GM19395 (cell line): ENCODE data around the gene SPDYE6.
A peak's percentile ranks its signal among the peaks of the same experiment; 100 is the strongest.
"Not testable (repeated sequence)": the region's sequence is repeated elsewhere in the genome, so short reads cannot be mapped to it uniquely, and the experiment has no call there.

Experiments used
- ATAC-seq: cut with Tn5 transposase; IDR thresholded peaks from one replicate; pipeline ENCODE4 v1.9.1; 2021; ENCODE audit warnings: mild to moderate bottlenecking, moderate library complexity; ENCODE audit not compliant: unreplicated experiment

The SPDYE6 gene

GRCh38 chr7:102364394-102364886 is 8.2 kb upstream of the SPDYE6 start:
- ATAC-seq, result not testable (repeated sequence)

GRCh38 chr7:102363549-102364393 is 7.5 kb upstream of the SPDYE6 start:
- ATAC-seq, result peak; percentile 100

DNA sequence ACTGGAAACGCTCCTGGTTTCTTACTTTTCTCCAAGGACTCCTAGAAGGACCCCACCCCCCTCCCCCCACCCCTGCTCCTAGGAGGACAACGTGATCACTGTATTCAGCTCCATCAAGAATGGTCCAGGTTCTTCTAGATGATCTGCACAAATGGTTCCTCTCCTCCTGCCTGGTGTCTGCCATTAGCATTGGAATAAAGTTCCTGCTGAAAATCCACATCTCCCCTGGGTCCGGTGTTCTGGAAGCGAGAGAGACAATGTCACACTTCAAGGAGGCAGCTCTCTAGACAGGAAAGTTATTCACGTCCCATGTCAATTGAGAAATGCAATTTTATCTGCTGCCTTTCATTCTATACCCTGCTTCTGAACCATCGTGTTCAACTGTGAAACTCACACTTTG is 9.3 kb downstream of the SPDYE6 start:
- not testable (repeated sequence) for ATAC-seq

DNA sequence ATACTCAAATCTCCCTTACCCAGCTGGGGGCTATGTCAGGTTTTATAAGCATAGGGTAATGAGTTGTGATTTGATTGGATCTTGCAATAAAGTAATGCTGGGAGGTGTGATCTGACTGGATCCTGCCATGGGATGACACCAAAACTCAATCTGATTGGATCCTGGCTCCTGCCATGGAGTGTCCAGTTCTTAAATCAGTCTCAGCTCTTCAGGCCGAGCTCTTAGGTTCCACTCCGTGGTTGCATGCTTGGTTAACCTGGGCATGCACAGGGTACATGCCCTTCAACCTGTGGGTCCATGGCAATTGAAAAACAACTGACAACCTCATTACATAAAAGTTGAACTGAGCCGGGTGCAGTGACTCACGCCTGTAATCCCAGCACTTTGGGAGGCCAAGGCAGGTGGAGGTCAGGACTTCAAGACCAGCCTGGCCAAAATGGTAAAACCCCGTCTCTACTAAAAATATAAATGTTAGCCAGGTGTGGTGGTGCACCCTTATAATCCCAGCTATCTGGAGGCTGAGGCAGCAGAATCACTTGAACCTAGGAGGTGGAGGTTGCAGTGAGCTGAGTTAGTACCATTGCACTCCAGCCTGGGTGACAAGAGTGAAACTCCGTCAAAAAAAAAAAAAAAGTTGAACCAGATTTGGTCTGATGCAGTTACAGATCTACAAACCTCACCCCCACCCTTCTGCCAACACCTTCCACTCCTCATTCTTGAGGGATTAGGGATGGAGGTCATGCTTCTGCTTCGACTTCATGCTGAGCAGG is 15.5 kb downstream of the SPDYE6 start:
- ATAC-seq, result not testable (repeated sequence)

DNA sequence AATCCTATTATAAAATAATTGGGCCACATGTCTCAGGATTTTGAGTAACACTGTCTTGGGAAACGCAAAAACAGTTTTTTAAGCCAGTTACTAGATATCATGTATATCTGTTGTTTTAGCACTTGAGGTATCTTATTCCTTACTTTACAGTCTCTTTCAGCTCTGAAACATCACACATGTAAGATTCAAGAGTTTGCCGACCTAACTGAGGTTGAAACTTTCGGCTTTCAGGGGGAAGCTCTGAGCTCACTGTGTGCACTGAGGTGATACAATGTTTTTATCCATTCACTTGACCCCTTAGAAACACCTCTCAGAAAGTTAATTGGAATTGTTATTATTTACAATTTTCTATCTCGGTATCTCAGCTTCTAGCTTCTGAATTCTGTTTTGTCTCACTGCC is 18.8 kb downstream of the SPDYE6 start:
- not testable (repeated sequence) for ATAC-seq

DNA sequence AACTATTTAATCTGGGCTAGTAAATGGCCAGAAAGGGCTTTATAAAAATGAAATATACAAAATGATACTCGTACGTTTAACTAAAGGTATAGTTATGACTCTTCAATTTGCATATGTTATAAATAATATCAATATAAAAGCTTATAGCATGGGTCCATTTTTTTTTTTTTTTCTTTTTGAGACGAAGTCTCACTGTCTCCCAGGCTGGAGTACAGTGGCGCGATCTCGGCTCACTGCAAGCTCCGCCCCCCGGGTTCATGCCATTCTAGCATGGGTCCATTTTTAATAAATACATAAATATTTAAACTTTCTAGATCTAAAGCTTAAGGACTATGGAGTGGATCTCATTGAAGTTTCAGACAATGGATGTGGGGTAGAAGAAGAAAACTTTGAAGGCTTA is 19.2 kb downstream of the SPDYE6 start:
- not testable (repeated sequence) for ATAC-seq

DNA sequence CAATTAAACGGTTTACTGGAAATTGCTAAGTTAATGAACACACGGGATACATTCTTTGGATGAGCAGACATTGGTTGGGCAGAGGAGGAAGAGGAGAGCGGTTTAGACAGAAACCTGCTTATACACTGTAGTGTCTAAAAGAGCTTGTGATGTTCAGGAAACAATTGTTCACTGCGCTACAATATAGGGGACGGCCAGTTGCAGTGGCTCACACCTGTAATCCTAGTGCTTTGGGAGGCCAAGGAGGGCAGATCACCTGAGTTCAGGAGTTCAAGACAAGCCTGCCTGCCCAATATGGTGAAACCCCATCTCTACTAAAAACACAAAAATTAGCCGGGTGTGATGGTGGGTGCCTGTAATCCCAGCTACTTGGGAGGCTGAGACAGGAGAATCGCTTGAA is 20.7 kb downstream of the SPDYE6 start:
- not testable (repeated sequence) for ATAC-seq

GRCh38 chr7:102330666-102331460 is 25.4 kb downstream of the SPDYE6 start:
- ATAC-seq, result not testable (repeated sequence)

DNA sequence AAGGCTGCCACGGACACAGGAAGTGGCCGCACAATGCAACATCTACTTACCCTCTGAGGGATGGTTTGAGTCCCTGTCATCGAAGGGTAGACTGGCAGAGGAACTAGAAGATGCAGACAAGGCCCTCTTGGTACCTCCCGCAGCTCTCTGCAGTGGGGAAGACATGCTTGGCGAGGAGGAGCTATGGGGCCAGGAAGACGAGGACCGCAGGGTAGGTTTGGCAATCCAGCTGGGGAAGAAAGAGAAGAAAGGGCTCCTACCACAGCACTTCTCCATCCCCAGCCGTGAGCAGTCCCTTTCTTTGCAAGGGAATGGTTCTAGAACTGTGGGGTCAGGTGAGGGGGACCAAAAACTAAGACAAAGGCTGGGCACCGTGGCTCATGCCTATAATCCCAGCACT is 26.9 kb downstream of the SPDYE6 start:
- not testable (repeated sequence) for ATAC-seq

DNA sequence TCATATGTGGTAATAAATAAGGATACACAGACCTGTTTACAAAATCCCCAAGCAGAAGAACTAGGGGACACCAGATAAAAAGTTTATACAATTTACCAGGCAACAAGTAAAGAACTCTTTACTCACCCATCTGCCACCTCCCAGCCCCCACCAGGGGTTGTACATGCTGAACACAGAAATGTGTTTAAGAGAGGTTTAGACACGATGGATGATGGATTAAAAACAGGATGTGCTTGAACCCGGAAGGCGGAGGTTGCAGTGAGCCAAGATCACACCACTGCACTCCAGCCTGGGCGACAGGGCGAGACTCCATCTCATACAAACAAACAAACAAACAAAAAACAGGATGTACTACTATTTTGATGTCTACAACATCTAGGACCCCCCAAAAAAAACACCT is 27.4 kb downstream of the SPDYE6 start:
- ATAC-seq, result not testable (repeated sequence)

GRCh38 chr7:102327183-102327582 is 29.1 kb downstream of the SPDYE6 start:
- ATAC-seq, result not testable (repeated sequence)

DNA sequence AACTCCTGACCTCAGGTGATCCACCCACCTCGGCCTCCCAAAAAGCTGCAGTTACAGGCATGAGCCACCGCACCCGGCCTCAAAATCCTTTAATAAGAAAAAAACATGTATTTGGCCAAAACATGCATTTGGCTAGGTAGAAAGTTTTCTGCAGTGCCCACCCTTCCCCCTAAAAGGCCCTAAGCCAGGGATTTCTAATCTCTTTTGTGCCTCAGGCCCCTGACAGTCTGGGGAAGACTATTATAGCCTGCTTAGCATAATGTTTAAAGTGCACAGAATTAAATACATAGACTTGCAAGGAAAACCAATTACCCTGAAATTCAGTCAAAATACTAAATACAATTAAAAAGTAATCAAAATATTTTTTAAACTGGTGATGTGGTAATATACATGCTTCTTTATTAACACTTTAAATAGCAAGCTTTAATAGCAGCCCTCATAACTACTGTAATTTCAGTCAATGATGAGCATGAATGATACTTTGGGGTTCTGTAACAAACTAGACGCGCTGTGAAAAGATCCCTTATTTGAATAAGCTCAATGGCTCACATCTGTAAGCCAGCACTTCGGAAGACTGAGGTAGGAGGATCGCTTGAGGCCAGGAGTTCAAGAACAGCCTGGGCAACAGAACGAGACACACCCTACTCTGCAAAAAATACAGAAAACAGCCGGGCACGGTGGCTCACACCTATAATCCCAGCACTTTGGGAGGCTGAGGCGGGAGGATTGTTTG is 29.9 kb downstream of the SPDYE6 start:
- ATAC-seq, result no peak

DNA sequence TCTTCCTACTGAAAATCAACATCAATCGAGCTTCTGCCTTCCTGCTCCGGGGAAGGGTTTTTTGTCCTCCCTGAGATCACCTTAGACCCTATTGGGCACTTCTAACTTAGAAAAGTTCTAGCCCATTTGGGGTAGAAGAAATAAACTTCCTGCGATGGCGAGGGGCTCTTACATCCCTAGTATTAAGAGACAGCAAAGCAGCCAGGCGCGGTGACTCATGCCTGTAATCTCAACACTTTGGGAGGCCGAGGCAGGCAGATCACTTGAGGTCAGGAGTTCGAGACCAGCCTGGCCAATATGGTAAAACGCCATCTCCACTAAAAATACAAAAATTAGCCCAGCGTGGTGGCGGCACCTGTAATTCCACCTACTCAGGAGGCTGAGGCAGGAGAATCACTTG is 31.1 kb downstream of the SPDYE6 start:
- not testable (repeated sequence) for ATAC-seq

DNA sequence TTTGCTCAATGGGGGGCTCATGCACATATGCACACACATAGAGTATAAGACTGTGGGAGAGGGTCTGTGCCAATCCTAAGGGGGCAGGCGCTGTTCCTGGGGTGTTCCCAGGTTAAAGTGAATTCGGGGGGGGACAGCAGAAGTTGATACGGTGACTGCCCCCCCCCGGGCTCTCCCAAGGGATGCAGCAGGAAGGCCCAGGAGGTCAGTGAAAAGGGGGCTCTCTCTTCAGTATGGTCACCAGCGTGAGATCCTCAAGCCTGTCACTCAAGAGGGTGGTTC is 32.4 kb downstream of the SPDYE6 start:
- ATAC-seq, result no peak

DNA sequence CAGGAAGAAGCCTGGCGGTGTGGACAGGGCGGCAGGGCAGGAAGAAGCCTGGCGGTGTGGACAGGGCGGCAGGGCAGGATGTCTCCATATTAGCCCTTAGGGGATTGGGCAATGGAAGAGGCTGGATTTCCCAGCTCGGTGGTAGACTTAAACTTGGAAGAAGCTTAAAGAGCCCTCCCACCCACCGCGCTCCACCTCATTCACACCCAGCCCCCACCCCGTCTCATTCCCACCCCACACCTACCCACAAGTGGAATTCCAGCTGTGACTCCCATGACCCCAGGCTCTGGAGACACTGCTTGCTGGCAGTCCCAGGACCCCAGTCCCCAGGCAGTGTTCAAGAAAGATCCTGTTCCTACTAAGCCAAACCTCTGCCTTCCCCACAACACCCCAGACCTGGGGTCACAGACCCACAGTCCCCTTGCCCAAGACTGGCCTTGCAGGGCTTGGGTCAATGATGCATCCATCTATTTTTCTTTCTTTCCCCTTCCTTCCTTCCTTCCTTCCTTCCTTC is 34.0 kb downstream of the SPDYE6 start:
- ATAC-seq, result no peak

DNA sequence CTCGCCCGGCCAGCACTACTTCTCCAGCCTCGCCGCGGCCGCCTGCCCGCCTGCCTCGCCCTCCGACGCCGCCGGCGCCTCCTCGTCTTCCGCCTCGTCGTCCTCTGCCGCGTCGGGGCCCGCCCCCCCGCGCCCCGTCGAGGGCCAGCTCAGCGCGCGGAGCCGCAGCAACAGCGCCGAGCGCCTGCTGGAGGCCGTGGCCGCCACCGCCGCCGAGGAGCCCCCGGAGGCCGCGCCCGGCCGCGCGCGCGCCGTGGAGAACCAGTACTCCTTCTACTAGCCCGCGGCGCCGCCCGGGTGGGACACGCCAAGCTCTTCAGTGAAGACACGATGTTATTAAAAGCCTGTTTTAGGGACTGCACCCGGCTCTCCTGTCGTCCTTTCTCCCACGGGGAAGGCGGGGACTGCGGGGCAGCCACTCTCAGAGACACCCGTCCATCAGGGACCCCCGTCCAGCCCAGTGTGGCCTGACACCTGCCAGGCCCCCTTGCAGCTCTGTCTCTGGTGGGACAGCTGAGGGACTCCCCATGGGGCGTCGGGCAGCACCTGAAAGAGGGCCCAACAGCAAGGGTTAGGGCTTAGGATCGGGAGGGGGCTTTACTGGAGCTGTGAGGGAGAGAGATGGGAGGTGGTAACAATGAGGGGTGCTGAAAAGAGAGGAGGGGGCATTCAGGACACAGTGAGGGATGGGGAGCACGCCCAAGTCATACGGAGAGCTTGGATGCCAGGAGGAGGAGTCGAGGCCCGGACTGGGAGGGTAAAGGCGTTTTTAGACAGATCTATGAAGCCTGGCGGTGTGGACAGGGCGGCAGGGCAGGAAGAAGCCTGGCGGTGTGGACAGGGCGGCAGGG is 34.7 kb downstream of the SPDYE6 start:
- no peak for ATAC-seq

- no peak for ATAC-seq
Observed at GRCh38 chr7:102320601-102321350, 35.5 kb downstream of the SPDYE6 start.

DNA sequence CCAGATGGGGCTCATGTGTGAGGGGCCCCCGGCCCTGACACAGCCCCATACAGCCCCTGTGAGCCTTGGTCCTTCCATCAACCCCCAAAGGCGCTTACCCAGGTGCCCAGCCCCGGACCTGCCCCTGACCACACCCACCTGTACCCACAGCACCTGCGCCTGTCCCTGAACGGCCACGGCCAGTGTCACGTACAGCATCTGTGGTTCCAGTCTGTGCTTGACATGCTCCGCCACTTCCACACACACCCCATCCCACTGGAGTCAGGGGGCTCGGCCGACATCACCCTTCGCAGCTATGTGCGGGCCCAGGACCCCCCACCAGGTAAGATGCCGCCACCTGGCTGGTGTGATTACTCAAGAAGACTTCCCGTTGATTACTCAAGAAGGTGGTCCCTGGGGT is 36.1 kb downstream of the SPDYE6 start:
- no peak for ATAC-seq

- no peak for ATAC-seq
Observed at GRCh38 chr7:102319671-102320070, 36.6 kb downstream of the SPDYE6 start.
